Parathyroid adenoma (tissue), 2 donors: Measurements from ENCODE around the gene KRTAP1-3.
"Not testable (repeated sequence)": the region's sequence is repeated elsewhere in the genome, so short reads cannot be mapped to it uniquely, and the experiment has no call there.

Experiments
- H2AFZ ChIP-seq: fragments of 300-600 bp; sonication (generic); one replicate; pipeline ENCODE4 v1.7.0; 2017; ENCODE audit warnings: antibody characterized with exemption, mild to moderate bottlenecking
- H3K27ac ChIP-seq: fragments of 300-600 bp; sonication (generic); one replicate; pipeline ENCODE4 v1.7.0; 2017
- H3K27me3 ChIP-seq: fragments of 300-600 bp; sonication (generic); one replicate; pipeline ENCODE4 v1.7.0; 2017; ENCODE audit warnings: low read length; ENCODE audit not compliant: control insufficient read depth, insufficient read depth
- H3K36me3 ChIP-seq: fragments of 300-600 bp; sonication (generic); one replicate; pipeline ENCODE4 v1.7.0; 2017; ENCODE audit warnings: low read length; ENCODE audit not compliant: control insufficient read depth, insufficient read depth
- H3K4me1 ChIP-seq: fragments of 300-600 bp; sonication (generic); one replicate; pipeline ENCODE4 v1.7.0; 2017; ENCODE audit warnings: control low read depth
- H3K4me2 ChIP-seq: fragments of 300-600 bp; sonication (generic); one replicate; pipeline ENCODE4 v1.7.0; 2017; ENCODE audit warnings: low read length
- H3K4me3 ChIP-seq: fragments of 300-600 bp; sonication (generic); one replicate; pipeline ENCODE4 v1.7.0; 2017; ENCODE audit warnings: low read depth, low read length
- H3K79me2 ChIP-seq: fragments of 300-600 bp; sonication (generic); one replicate; pipeline ENCODE4 v1.7.0; 2017; ENCODE audit warnings: control low read depth
- H3K9ac ChIP-seq: fragments of 300-600 bp; sonication (generic); one replicate; pipeline ENCODE4 v1.7.0; 2017; ENCODE audit warnings: mild to moderate bottlenecking
- H3K9me3 ChIP-seq: fragments of 300-600 bp; sonication (generic); one replicate; pipeline ENCODE4 v1.7.0; 2017; ENCODE audit warnings: low read length; ENCODE audit not compliant: control insufficient read depth
- TF ChIP-seq, protein P1 (sequence below): fragments of 300-600 bp; sonication (generic); IDR thresholded peaks from one replicate; pipeline ENCODE4 v1.7.0; 2017; ENCODE audit warnings: antibody characterized with exemption, mild to moderate bottlenecking
- donor health status: primary hyperparathyroidism.

The KRTAP1-3 gene, protein sequence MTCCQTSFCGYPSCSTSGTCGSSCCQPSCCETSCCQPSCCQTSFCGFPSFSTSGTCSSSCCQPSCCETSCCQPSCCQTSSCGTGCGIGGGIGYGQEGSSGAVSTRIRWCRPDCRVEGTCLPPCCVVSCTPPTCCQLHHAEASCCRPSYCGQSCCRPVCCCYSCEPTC

DNA sequence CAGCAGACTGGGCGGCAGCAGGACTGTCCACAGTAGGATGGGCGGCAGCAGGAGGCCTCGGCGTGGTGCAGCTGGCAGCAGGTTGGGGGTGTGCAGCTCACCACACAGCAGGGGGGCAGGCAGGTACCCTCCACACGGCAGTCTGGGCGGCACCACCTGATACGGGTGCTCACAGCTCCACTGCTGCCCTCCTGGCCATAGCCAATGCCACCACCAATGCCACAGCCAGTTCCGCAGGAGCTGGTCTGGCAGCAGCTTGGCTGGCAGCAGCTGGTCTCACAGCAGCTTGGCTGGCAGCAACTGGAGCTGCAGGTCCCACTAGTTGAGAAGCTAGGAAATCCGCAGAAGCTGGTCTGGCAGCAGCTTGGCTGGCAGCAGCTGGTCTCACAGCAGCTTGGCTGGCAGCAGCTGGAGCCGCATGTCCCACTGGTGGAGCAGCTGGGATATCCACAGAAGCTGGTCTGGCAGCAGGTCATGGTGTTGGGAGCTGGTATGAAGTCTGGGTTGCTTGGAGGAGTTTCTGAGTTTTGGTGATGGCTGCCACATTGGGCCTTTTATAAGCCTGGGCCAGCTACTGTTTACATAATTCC, at the start of gene KRTAP1-3:
Gene KRTAP1-3, minus strand, starts transcription at position 529 of the 590 bp plus-strand sequence. Its CDS starts 53 bp downstream, at position 476.
- not testable (repeated sequence) for H3K9me3 ChIP-seq, H3K79me2 ChIP-seq, H3K27me3 ChIP-seq, H3K27ac ChIP-seq, H3K36me3 ChIP-seq, H3K4me3 ChIP-seq, H2AFZ ChIP-seq, H3K4me2 ChIP-seq, H3K4me1 ChIP-seq, H3K9ac ChIP-seq

DNA sequence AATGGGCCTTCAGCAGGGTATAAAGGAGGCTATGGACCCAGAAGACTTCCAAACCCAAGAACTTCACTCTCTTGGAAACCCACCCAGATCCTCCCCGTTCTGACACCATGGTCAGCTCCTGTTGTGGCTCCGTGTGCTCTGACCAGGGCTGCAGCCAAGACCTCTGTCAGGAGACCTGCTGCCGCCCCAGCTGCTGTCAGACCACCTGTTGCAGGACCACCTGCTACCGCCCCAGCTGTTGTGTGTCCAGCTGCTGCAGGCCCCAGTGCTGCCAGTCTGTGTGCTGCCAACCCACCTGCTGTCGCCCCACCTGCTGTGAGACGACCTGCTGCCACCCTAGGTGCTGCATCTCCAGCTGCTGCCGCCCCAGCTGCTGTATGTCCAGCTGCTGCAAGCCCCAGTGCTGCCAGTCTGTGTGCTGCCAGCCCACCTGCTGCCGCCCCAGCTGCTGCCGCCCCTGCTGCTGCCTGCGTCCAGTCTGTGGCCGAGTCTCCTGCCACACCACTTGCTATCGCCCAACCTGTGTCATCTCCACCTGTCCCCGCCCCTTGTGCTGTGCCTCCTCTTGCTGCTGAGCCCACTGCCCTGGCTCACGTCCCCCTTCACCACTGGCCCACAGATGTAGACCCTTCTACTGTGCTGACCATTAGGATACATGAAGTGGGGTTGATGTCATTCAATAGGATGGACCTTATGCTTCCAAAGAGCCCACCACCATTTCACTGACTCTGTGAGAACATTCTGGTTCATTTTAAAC, 49.6 kb upstream of the KRTAP1-3 start, which contains the start of gene KRTAP4-7:
Gene KRTAP4-7, plus strand, starts transcription at position 51 of the 757 bp plus-strand sequence. Its CDS starts 57 bp downstream, at position 108.
- not testable (repeated sequence) for H3K4me3 ChIP-seq, H3K4me1 ChIP-seq, H3K9me3 ChIP-seq, H3K36me3 ChIP-seq, H2AFZ ChIP-seq, H3K4me2 ChIP-seq, H3K27ac ChIP-seq, H3K27me3 ChIP-seq, H3K79me2 ChIP-seq, H3K9ac ChIP-seq

DNA sequence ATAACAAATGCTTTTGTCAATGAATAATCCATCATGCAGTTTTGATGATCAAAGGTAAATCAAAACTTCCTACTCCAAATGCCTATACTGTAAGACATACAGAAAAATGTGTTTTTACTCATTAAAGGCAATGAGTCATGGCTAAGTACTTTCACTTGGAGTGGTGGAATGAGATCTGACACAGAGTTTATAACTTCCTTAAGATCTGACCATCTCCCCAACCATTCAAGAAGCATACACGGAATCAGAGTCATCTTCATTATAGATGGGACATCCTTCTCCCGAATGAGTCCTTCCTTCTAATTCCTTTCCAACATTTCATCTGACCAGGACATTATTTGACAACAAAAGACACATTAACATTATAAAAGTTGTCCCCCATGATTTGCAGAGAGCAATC, 48.8 kb upstream of the KRTAP1-3 start:
- H3K27me3 ChIP-seq, H3K36me3 ChIP-seq, H3K9ac ChIP-seq, H3K4me3 ChIP-seq, H3K4me1 ChIP-seq, H3K79me2 ChIP-seq, H2AFZ ChIP-seq, H3K4me2 ChIP-seq, H3K27ac ChIP-seq, H3K9me3 ChIP-seq: not testable (repeated sequence)

DNA sequence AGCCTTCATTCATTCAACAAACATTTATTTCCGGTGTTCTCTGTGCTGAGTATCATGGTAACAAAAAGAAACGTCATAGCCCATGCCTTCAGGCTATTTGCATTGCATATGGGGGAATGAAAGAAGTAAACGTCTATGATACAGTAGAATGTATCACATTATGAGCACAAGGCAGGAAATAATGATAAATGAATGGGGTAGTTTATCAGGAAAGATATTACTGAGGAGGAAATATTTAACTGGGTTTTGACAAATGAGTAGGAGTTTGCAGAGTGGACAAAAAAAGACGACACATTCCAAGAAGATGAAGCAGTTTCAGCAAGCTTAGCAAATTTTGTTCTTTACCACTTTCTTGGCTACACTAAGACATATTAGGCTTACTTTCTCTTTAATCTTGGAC, 48.0 kb upstream of the KRTAP1-3 start:
- Histone ChIP-seq H3K9me3 (no peaks in the 10 kb centered on the region), H3K36me3 (no peaks in the 10 kb centered on the region), H2AFZ (no peak overlapping the region), H3K79me2 (no peaks in the 10 kb centered on the region), H3K4me1 (no peaks in the 10 kb centered on the region), H3K27me3 (no peaks in the 10 kb centered on the region), H3K27ac (no peak overlapping the region), H3K9ac (no peak overlapping the region), H3K4me2 (no peak overlapping the region), H3K4me3 (no peak overlapping the region)
- TF ChIP-seq, protein P1, sequence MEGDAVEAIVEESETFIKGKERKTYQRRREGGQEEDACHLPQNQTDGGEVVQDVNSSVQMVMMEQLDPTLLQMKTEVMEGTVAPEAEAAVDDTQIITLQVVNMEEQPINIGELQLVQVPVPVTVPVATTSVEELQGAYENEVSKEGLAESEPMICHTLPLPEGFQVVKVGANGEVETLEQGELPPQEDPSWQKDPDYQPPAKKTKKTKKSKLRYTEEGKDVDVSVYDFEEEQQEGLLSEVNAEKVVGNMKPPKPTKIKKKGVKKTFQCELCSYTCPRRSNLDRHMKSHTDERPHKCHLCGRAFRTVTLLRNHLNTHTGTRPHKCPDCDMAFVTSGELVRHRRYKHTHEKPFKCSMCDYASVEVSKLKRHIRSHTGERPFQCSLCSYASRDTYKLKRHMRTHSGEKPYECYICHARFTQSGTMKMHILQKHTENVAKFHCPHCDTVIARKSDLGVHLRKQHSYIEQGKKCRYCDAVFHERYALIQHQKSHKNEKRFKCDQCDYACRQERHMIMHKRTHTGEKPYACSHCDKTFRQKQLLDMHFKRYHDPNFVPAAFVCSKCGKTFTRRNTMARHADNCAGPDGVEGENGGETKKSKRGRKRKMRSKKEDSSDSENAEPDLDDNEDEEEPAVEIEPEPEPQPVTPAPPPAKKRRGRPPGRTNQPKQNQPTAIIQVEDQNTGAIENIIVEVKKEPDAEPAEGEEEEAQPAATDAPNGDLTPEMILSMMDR: no peak

DNA sequence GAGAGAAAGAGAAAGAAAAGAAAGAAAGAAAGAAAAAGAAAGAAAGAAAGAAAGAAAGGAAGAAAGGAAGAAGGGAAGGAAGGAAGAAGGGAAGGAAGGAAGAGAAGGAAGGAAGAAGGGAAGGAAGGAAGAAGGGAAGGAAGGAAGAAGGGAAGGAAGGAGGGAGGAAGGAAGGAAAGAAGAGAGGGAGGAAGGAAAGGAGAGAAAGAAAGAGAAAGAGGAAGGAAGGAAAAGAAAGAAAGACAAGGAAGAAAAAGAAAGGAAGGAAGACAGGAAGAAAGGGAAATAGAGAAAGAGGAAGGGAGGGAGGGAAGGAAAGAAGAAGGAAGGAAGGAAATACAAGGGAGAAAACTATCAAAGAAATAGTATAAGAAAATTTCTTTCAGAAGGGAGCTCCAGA, 42.1 kb upstream of the KRTAP1-3 start:
- Histone ChIP-seq H3K9ac (no peak overlapping the region), H3K9me3 (no peaks in the 10 kb centered on the region), H3K27me3 (no peaks in the 10 kb centered on the region), H3K4me3 (no peak overlapping the region), H2AFZ (no peak overlapping the region), H3K4me1 (no peaks in the 10 kb centered on the region), H3K79me2 (no peaks in the 10 kb centered on the region), H3K4me2 (no peak overlapping the region), H3K27ac (no peak overlapping the region), H3K36me3 (no peaks in the 10 kb centered on the region)
- TF ChIP-seq, protein P1: no peak

DNA sequence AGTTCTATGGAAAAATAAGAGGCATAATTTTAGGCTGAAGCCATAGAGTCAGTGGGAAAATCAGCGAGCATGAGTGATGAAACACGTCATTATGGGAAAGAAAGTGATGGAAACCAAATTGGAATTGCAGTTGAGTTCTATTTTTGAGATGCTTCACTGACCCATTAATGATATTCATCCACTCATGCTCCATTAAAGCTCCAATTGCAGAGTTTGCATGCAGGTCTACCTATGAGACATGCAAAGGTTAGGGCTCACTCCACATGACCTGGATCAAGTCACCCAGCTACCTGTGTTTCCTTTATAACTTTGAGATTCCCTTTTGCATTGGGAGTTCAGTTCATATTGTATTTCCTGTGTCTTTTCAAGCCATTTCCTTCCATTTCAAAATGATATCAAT, 39.0 kb upstream of the KRTAP1-3 start:
- Histone ChIP-seq H3K79me2 (no peaks in the 10 kb centered on the region), H3K27ac (no peak overlapping the region), H3K4me1 (no peaks in the 10 kb centered on the region), H3K4me2 (no peak overlapping the region), H2AFZ (no peak overlapping the region), H3K36me3 (no peaks in the 10 kb centered on the region), H3K27me3 (no peaks in the 10 kb centered on the region), H3K4me3 (no peak overlapping the region), H3K9me3 (no peaks in the 10 kb centered on the region), H3K9ac (no peak overlapping the region)
- TF ChIP-seq, protein P1: no peak
